Skin of body (tissue), 2 donors: ENCODE measurements around the gene MARF1. TPM values are rescaled to one million over a fixed set of nuclear protein-coding genes. Genes with fewer than 3 reads are reported as not detected.
"Not testable (repeated sequence)": the region's sequence is repeated elsewhere in the genome, so short reads cannot be mapped to it uniquely, and the experiment has no call there.

Experiments
- DNase-seq: peaks from one replicate; lab custom pipeline; 2025; lab: John Stamatoyannopoulos, UW
- total RNA-seq: library from RNA; depleted of rRNA; stranded (reverse); fragments of >200 nt; gene quantifications from one replicate; pipeline ENCODE4 v1.2.3, GENCODE V29; 2014

MARF1 gene
- total RNA-seq, 1 donor from 2014 or later = 31.5 TPM

DNA sequence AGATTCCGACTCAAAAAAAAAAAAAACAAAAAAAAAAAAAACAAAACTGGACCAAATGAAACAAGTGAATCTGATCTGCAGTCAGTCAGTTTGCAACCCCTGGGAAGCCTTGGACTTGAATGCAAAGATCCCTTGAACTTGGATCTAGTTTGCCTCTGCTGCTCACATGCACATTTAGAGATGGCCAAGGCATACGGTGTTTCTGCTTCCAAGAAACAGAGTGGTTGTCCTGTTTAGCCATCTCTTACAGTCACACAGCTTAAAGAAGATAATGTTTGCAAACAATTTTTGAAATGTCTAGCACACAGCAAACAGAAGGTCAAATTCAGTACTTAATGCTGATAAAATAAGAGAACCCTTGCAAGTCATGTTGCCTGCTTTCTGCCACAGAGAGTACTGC, 11.6 kb upstream of the MARF1 start:
- DNase-seq = no peak

GRCh38 chr16:15653227-15653626, 10.3 kb upstream of the MARF1 start:
- peak; percentile 42 for DNase-seq

DNA sequence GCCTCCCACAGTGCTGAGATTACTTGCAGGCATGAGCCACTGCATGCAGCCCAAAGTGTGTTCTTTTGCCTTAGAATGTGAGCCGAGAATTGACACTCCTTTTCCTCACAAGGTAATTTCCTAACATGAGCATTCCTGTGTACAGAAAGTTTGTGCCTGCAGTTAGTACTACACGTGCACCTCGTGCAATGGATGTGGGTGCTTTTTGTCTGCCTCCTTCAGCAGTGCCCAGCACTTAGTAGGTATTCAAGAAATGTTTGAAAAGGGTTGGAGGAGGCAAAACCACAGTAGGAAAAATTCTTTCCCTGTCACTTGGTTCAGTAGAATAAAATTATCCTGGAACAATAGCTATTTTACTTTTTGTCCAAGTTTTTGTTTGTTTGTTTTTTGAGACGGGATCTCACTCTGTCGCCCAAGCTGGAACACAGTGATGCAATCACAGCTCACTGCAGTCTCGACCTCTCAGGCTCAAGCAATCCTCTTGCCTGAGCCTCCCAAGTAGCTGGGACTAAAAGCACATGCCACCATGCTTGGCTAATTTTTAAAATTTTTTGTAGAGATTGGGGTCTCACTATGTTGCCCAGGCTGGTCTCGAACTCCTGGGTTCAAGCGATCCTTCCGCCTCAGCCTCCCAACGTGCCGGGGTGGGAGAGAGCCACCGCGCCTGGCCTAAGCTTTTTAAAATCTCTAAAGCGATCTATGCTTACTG, 9.5 kb upstream of the MARF1 start:
- DNase-seq = no peak

GRCh38 chr16:15650698-15651171, 7.8 kb upstream of the MARF1 start:
- DNase-seq = no peak

GRCh38 chr16:15650019-15650697, 7.2 kb upstream of the MARF1 start, which contains the start of gene NDE1:
TSS of gene NDE1 (plus strand) at chr16:15650245. CDS start at chr16:15664779, 14,534 bp downstream.
- peak; percentile 85 for DNase-seq

GRCh38 chr16:15649727-15650018, 6.7 kb upstream of the MARF1 start:
- no peak for DNase-seq

- DNase-seq = not testable (repeated sequence)
Observed at GRCh38 chr16:15649311-15649710, 6.4 kb upstream of the MARF1 start.

GRCh38 chr16:15648135-15648730, 5.3 kb upstream of the MARF1 start:
- DNase-seq = no peak

DNA sequence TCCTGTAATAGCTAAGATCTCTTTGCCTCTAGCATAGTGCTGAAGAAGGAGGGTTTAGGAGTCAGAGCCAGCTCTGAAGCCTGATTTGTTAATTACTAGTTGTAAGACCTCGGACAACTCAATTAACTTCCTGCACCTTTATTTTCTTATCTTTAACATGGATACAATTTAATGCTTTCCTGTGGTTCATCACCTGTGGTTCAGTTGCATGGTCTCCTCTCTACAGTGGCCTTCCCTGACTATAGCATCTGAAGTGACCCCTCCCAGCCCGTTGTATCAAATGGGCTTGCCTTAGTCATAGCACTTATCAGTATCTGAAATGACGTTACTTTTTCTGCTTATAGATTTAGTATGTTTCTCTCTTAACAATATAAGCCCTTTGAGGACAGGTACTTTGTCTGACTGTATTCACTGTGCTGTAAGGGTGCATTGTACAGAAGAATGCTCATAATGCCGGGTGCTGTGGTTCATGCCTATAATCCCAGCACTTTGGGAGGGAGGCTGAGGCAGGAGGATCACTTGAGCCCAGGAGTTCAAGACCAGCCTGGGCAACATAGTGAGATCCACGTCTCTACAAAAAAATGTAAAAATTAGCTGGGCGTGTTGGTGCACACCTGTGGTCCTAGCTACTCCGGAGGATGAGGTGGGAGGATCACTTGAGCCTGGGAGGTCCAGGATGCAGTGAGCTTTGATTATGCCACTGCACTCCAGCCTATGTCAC, 4.5 kb upstream of the MARF1 start:
- DNase-seq = no peak

GRCh38 chr16:15646557-15647293, 3.8 kb upstream of the MARF1 start:
- not testable (repeated sequence) for DNase-seq

- DNase-seq = not testable (repeated sequence)
Observed at GRCh38 chr16:15644962-15645465, 2.1 kb upstream of the MARF1 start.

GRCh38 chr16:15644267-15644961, 1.5 kb upstream of the MARF1 start:
- peak; percentile 40 for DNase-seq

DNA sequence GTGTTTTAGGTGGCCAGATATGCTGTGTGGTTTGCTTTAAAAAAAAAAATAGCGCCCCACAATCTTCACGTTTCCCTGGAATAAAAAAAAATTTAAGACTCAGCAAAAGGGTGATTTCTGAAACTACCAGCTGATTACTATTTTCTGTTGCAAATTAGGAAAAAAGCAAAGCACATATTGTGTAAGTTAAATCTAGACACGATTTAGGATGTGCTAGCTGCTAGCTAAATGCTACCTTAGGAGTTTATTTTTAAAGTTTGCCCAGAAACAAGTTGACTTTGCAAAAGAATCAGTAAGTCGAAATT, 944 bp upstream of the MARF1 start:
- no peak for DNase-seq

DNA sequence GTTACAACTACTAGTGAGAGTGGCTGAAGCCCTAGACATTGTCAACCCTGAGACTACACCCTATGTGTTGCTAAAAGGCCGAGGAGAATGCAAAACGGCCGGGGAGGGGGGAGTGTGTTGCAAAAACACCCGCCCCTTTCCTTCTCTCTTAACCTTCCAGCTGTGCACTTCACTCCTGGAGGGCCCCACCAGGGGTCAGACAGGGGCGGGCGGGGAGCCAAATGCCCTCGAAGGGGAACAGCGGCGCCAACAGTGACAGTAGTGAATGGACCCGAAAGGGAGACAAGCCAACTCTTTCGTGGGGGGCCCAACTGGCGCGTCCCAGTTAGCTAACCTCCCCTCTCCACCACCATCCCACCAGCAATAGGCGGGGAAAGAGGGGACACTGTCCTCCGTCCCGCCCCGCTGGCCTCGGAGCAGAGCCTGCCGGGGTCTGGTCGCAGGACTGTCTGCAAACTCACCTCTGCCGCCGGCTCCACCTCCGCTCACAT, 352 bp downstream of the MARF1 start:
- no peak for DNase-seq

DNA sequence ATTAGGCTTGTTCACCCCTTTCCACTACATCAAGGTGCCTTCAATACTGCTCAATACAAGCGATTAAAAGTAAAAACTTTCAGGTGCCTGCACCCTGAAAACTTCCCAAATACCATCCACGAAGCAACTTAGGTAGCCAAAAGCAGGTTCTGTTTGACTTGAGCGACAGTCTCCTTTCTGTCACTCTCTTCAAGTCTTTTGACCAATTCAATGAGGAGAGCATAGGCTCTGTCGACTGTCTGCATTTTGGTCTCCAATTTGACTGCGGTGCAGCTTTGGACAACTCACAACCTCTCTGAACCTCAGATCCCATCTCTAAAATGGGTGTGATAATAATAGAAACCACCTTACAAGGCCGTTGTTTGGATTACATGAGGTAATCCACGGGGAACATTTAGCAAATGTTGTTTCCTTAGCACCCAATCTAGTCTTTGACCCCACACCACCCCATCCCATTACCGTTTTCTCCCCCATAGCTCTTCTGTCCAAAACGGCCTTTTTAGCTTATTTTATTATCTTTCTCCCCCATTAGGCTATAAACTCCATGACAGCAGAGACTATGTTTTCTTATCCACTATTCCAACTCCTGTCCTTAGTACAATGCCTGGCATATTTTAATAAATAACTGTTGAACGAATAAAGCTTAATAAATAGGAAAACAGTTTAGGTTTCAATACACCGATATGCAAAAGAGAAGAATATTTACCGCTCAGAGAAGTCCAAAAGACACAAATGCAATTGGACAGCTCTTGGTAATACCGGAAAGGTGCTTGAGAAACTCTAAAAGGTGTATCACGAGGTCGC, 999 bp downstream of the MARF1 start:
- DNase-seq = no peak

DNA sequence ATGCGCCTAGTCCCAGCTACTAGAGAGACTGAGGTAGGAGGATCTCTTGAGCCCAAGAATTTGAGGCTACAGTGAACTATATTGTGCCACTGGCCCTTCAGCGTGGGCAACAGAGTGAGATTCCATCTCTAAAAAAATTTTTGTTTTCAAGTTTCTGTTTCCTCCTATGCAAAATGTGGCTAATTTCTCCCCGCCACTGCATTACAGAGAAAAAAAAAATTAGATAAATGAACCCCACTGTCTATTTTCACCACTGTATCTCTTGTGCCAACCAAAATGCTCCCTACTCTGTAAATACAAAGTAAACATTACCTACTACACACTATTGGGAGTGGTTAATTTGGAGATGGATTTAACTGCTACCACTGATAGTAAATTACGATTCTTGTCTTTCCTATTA, 2.0 kb downstream of the MARF1 start:
- DNase-seq = no peak

GRCh38 chr16:15639061-15639568, 3.8 kb downstream of the MARF1 start:
- DNase-seq = no peak

DNA sequence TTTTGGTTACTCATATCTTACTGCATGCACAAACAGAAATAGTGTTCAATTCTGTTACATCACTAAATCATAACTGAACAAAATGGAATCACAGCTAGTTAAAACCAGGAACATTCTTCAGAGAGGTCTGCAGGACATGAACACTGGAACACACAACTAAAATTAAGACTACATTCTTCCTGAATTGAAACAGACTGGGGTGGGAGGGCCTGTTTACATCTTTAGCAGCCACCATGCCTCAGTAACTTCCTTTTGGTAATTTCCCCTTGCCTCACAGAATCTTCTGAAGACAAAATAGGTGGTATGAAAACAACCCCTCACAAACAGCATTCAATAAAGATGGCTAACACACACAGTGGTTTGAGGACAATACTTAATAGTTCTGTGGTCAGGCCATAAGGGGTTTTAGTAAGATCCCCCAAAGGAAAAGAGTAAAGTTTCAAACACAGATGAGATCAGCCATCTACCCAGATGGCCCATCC, 6.5 kb downstream of the MARF1 start:
- no peak for DNase-seq

- no peak for DNase-seq
Observed at GRCh38 chr16:15635926-15636325, 7.0 kb downstream of the MARF1 start.
